K562 (cell line): Measurements from ENCODE around the gene LRRC15.

Experiments used
- CBX1 ChIP-seq: sonication (generic); IDR thresholded peaks from 2 replicates; pipeline ENCODE4 v1.6.1; 2016; ENCODE audit warnings: antibody characterized with exemption, low read depth, mild to moderate bottlenecking
- CHCHD3 ChIP-seq: fragments of 250-450 bp; sonication (Bioruptor Pico); IDR thresholded peaks from 2 replicates; pipeline ENCODE4 v2.1.2; 2022; ENCODE audit warnings: mild to moderate bottlenecking
- EP300 ChIP-seq: IDR thresholded peaks from 2 replicates; pipeline ENCODE4 v1.6.1; 2012; ENCODE audit warnings: low read length, improper control_type of control experiment
- GTF2F1 ChIP-seq: IDR thresholded peaks from 2 replicates; pipeline ENCODE4 v1.6.1; 2011; ENCODE audit warnings: low read depth, low read length, improper control_type of control experiment
- KLF13 ChIP-seq: fragments of 450-650 bp; IDR thresholded peaks from 2 replicates; pipeline ENCODE4 v1.6.1; 2016; ENCODE audit warnings: missing genetic modification characterization, low read depth, mild to moderate bottlenecking, missing compliant biosample characterization, moderate library complexity, borderline replicate concordance
- MYC ChIP-seq, 2 experiments: fragments of 250-450 bp in 1 of 2; sonication (Bioruptor Pico) in 1 of 2; IDR thresholded peaks; 2 replicates each; pipeline versions ENCODE4 v1.5.1 to v1.6.1; 2012 to 2021; ENCODE audit warnings: low read depth in 2 of 2, borderline replicate concordance in 1 of 2, improper control_type of control experiment in 1 of 2, low read length in 1 of 2, mild to moderate bottlenecking in 1 of 2, moderate library complexity in 1 of 2
- PRMT5 ChIP-seq: sonication (generic); formaldehyde crosslinking; IDR thresholded peaks from 2 replicates; pipeline ENCODE4 v1.5.0; 2020; ENCODE audit warnings: missing genetic modification reagents
- ZNF224 ChIP-seq: sonication (generic); formaldehyde crosslinking; IDR thresholded peaks from 2 replicates; pipeline ENCODE4 v1.8.0; 2022; ENCODE audit warnings: mild to moderate bottlenecking, missing genetic modification reagents
- ZNF274 ChIP-seq: IDR thresholded peaks from 2 replicates; pipeline ENCODE4 v1.6.1; 2011; ENCODE audit warnings: low read depth, mild to moderate bottlenecking, low read length, moderate library complexity, borderline replicate concordance
- TF ChIP-seq, protein P1 (sequence below): fragments of 250-450 bp; sonication (Bioruptor Pico); IDR thresholded peaks from 2 replicates; pipeline ENCODE4 v1.8.0; 2021; ENCODE audit warnings: moderate library complexity, mild to moderate bottlenecking, inconsistent platforms
- TF ChIP-seq, protein P2 (sequence below), 3 experiments: IDR thresholded peaks in 2 of 3; conservative IDR thresholded peaks in 1 of 3; 2 replicates each; pipeline ENCODE4 v1.5.1; 2011 to 2012; ENCODE audit warnings: low read length in 3 of 3, mild to moderate bottlenecking in 3 of 3, control low read depth in 2 of 3, improper control_type of control experiment in 1 of 3, inconsistent platforms in 1 of 3, low read depth in 1 of 3, mixed read lengths in 1 of 3, moderate library complexity in 1 of 3; ENCODE audit not compliant: insufficient read depth in 2 of 3
- TF ChIP-seq, protein P3 (sequence below): sonication (generic); formaldehyde crosslinking; IDR thresholded peaks from 2 replicates; pipeline ENCODE4 v1.8.0; 2022; ENCODE audit warnings: mild to moderate bottlenecking, missing genetic modification reagents, borderline replicate concordance
- TF ChIP-seq, protein P4 (sequence below): fragments of 450-650 bp; IDR thresholded peaks from 2 replicates; pipeline ENCODE4 v1.6.1; 2016; ENCODE audit warnings: antibody characterized with exemption
- TF ChIP-seq, protein P5 (sequence below), 2 experiments: fragments of 450-650 bp in 1 of 2; sonication (generic) in 1 of 2; formaldehyde crosslinking in 1 of 2; IDR thresholded peaks; 2 replicates each; pipeline versions ENCODE4 v1.7.1 to v1.9.0; 2016 to 2022; ENCODE audit warnings: inconsistent platforms in 1 of 2, mild to moderate bottlenecking in 1 of 2, missing genetic modification reagents in 1 of 2

DNA sequence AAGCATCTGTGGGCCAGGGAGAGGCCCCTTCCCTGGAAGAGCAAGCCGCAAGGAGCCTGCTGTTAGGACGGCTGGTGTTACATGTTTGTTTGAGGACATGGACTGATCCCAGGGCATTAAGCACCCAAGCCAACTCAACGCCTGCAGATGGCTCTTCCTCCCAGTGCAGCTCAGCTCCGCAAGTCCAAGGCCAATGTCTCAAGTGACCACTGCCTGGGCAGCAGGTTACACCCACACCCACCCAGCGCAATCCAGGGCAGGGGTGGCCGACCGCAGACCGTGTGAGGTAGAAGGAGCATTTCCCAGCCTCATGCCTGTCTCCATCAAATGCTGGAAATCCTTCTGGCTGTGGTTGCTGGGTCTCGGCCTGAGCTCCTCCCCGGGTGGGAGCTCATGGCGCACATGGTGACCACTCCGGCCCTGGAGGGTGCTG lies 15.0 kb upstream of the LRRC15 start:
- no peak for TF ChIP-seq KLF13
- no peak for TF ChIP-seq PRMT5
- no peak for TF ChIP-seq CBX1
- TF ChIP-seq, protein P1, sequence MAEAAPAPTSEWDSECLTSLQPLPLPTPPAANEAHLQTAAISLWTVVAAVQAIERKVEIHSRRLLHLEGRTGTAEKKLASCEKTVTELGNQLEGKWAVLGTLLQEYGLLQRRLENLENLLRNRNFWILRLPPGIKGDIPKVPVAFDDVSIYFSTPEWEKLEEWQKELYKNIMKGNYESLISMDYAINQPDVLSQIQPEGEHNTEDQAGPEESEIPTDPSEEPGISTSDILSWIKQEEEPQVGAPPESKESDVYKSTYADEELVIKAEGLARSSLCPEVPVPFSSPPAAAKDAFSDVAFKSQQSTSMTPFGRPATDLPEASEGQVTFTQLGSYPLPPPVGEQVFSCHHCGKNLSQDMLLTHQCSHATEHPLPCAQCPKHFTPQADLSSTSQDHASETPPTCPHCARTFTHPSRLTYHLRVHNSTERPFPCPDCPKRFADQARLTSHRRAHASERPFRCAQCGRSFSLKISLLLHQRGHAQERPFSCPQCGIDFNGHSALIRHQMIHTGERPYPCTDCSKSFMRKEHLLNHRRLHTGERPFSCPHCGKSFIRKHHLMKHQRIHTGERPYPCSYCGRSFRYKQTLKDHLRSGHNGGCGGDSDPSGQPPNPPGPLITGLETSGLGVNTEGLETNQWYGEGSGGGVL (CRISPR knock-in tag) = no peak
- TF ChIP-seq, protein P2, sequence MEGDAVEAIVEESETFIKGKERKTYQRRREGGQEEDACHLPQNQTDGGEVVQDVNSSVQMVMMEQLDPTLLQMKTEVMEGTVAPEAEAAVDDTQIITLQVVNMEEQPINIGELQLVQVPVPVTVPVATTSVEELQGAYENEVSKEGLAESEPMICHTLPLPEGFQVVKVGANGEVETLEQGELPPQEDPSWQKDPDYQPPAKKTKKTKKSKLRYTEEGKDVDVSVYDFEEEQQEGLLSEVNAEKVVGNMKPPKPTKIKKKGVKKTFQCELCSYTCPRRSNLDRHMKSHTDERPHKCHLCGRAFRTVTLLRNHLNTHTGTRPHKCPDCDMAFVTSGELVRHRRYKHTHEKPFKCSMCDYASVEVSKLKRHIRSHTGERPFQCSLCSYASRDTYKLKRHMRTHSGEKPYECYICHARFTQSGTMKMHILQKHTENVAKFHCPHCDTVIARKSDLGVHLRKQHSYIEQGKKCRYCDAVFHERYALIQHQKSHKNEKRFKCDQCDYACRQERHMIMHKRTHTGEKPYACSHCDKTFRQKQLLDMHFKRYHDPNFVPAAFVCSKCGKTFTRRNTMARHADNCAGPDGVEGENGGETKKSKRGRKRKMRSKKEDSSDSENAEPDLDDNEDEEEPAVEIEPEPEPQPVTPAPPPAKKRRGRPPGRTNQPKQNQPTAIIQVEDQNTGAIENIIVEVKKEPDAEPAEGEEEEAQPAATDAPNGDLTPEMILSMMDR (IDR thresholded peaks at IDR 0.05 in 2 of 3, conservative IDR thresholded peaks at IDR 0.05 in 1 of 3; ENCODE audit: insufficient read depth in 2 of 3, low read depth in 1 of 3, low read length in 3 of 3) = no peak
- TF ChIP-seq, protein P3, sequence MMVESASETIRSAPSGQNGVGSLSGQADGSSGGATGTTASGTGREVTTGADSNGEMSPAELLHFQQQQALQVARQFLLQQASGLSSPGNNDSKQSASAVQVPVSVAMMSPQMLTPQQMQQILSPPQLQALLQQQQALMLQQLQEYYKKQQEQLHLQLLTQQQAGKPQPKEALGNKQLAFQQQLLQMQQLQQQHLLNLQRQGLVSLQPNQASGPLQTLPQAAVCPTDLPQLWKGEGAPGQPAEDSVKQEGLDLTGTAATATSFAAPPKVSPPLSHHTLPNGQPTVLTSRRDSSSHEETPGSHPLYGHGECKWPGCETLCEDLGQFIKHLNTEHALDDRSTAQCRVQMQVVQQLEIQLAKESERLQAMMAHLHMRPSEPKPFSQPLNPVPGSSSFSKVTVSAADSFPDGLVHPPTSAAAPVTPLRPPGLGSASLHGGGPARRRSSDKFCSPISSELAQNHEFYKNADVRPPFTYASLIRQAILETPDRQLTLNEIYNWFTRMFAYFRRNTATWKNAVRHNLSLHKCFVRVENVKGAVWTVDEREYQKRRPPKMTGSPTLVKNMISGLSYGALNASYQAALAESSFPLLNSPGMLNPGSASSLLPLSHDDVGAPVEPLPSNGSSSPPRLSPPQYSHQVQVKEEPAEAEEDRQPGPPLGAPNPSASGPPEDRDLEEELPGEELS = no peak
- TF ChIP-seq GTF2F1 = no peak
- no peak for TF ChIP-seq CHCHD3 (CRISPR knock-in tag)
- TF ChIP-seq MYC (IDR thresholded peaks at IDR 0.05; ENCODE audit: low read depth, low read length) = no peak
- no peak for TF ChIP-seq MYC (CRISPR knock-in tag; IDR thresholded peaks at IDR 0.05; ENCODE audit: borderline replicate concordance, low read depth)
- TF ChIP-seq, protein P4, sequence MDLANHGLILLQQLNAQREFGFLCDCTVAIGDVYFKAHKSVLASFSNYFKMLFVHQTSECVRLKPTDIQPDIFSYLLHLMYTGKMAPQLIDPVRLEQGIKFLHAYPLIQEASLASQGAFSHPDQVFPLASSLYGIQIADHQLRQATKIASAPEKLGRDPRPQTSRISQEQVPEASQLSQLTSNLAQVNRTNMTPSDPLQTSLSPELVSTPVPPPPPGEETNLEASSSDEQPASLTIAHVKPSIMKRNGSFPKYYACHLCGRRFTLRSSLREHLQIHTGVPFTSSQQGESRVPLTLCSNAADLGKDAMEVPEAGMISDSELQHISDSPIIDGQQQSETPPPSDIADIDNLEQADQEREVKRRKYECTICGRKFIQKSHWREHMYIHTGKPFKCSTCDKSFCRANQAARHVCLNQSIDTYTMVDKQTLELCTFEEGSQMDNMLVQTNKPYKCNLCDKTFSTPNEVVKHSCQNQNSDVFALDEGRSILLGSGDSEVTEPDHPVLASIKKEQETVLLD = no peak
- TF ChIP-seq ZNF224 (CRISPR knock-in tag) = no peak
- TF ChIP-seq EP300 = no peak
- TF ChIP-seq, protein P5, sequence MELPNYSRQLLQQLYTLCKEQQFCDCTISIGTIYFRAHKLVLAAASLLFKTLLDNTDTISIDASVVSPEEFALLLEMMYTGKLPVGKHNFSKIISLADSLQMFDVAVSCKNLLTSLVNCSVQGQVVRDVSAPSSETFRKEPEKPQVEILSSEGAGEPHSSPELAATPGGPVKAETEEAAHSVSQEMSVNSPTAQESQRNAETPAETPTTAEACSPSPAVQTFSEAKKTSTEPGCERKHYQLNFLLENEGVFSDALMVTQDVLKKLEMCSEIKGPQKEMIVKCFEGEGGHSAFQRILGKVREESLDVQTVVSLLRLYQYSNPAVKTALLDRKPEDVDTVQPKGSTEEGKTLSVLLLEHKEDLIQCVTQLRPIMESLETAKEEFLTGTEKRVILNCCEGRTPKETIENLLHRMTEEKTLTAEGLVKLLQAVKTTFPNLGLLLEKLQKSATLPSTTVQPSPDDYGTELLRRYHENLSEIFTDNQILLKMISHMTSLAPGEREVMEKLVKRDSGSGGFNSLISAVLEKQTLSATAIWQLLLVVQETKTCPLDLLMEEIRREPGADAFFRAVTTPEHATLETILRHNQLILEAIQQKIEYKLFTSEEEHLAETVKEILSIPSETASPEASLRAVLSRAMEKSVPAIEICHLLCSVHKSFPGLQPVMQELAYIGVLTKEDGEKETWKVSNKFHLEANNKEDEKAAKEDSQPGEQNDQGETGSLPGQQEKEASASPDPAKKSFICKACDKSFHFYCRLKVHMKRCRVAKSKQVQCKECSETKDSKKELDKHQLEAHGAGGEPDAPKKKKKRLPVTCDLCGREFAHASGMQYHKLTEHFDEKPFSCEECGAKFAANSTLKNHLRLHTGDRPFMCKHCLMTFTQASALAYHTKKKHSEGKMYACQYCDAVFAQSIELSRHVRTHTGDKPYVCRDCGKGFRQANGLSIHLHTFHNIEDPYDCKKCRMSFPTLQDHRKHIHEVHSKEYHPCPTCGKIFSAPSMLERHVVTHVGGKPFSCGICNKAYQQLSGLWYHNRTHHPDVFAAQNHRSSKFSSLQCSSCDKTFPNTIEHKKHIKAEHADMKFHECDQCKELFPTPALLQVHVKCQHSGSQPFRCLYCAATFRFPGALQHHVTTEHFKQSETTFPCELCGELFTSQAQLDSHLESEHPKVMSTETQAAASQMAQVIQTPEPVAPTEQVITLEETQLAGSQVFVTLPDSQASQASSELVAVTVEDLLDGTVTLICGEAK (IDR thresholded peaks at IDR 0.05) = no peak
- TF ChIP-seq, protein P5 (CRISPR knock-in tag; IDR thresholded peaks at IDR 0.05) = no peak
- TF ChIP-seq ZNF274 = no peak
